ENCODE data around the gene OR14A2. TPM values are rescaled to one million over a fixed set of nuclear protein-coding genes. Genes with fewer than 3 reads are reported as not detected.

The OR14A2 gene
- total RNA-seq, 1 donor from 2014 or later: not detected

Other genes with a start within 250 kb of the OR14A2 start
- gene OR2C3, start 211.7 kb downstream of the OR14A2 start, total RNA-seq: not detected
- gene GCSAML, start 199.0 kb downstream of the OR14A2 start, total RNA-seq: not detected
- not detected for gene OR2G2, start 159.8 kb downstream of the OR14A2 start, total RNA-seq
- gene OR2G3, start 142.6 kb downstream of the OR14A2 start, total RNA-seq: not detected
- not detected for gene OR13G1, start 68.4 kb downstream of the OR14A2 start, total RNA-seq
- not detected for gene OR6F1, start 31.5 kb downstream of the OR14A2 start, total RNA-seq
- gene OR14K1, start 9.5 kb downstream of the OR14A2 start, total RNA-seq: not detected
- not detected for gene OR1C1, start 12.4 kb upstream of the OR14A2 start, total RNA-seq
- not detected for gene OR14A16, start 76.0 kb upstream of the OR14A2 start, total RNA-seq
- gene OR11L1, start 93.8 kb upstream of the OR14A2 start, total RNA-seq: not detected
- 0.18 TPM for gene TRIM58, start 109.0 kb upstream of the OR14A2 start, total RNA-seq
- gene OR2W3, start 147.4 kb upstream of the OR14A2 start, total RNA-seq: not detected
- gene OR2T8, start 172.1 kb upstream of the OR14A2 start, total RNA-seq: not detected
- not detected for gene OR2AJ1, start 176.7 kb upstream of the OR14A2 start, total RNA-seq
- gene OR2L8, start 200.7 kb upstream of the OR14A2 start, total RNA-seq: not detected
- not detected for gene OR2AK2, start 217.1 kb upstream of the OR14A2 start, total RNA-seq

All from left lobe of liver (tissue), 1 donor.